GM19023 (cell line): Measurements from ENCODE around the gene ADCY9.

ENCODE experiments used
- ATAC-seq: cut with Tn5 transposase; IDR thresholded peaks from one replicate; pipeline ENCODE4 v1.9.1; 2021; ENCODE audit warnings: mild to moderate bottlenecking, moderate library complexity; ENCODE audit not compliant: unreplicated experiment

Gene ADCY9

DNA sequence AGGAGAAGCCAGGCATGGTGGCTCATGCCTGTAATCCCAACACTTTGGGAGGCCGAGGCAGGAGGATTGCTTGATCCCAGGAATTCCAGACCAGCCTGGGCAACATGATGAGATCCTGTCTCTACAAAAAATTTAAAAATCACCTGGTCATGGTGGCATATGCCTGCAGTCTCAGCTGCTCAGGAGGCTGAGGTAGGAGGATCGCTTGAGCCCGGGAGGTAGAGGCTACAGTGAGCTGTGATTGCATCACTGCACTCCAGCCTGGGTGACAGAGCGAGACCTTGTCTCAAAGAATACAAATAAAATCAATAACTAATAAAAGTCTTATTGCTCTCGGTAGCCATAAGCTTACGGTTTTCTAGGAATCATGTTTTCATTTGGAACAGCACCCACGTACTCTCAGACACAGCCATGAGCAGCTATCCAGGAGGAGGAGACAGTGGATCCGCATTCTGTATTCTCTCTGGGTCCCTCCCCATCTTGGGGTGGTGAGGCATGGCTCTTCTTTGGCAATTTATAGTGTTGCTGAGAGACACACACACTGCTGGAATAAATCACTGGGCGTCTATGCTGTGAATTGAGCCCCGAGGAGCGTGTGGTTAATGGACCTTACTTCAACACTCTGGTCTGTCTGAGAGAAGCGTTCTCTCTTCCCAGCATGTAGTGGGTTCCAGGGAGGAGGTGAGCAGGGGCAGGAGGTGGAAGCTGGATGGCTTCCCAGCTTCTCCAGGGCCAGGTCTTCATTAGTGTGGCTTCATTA lies 8.5 kb upstream of the ADCY9 start:
- no peak for ATAC-seq

GRCh38 chr16:4123616-4124300 lies 7.5 kb upstream of the ADCY9 start:
- no peak for ATAC-seq

GRCh38 chr16:4120176-4120575 lies 3.9 kb upstream of the ADCY9 start:
- ATAC-seq: no peak

DNA sequence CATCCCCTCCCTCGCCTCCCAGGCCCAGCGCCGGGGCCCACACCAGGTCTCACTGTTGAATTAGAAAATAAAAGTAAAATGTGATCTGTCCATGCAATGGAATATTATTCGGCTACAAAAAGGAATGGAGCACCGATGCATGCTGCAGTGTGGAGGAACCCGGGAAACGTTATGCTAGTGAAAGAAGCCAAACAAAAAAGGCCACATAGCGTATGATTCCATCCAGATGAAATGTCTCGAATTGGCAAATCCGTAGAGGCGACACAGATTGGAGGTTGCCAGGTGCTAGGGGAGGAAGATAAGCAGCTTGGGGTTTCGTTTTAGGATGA lies 972 bp upstream of the ADCY9 start:
- no peak for ATAC-seq

DNA sequence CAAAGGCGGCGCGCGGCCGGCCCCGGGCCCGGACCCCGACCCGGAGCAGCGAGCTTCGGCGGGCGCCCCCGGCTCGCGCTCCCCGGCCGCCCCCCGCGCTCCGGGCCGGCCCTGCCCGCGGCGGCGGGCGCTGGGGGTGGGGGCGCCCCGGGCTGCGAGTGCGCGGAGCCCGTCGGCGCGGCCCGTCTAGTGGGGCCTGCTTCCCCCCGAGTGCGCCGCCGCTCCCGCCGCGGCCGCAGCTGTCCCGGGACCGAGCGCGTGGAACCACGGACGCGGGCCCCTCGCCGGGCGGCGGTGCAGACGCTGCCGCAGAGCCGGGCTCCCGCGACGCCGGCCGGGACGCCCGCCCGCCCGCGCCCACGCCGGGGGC lies 308 bp downstream of the ADCY9 start:
- peak; percentile 18 for ATAC-seq

- ATAC-seq: peak; percentile 13
These were observed 863 bp downstream of the ADCY9 start for GRCh38 chr16:4115209-4115948.

DNA sequence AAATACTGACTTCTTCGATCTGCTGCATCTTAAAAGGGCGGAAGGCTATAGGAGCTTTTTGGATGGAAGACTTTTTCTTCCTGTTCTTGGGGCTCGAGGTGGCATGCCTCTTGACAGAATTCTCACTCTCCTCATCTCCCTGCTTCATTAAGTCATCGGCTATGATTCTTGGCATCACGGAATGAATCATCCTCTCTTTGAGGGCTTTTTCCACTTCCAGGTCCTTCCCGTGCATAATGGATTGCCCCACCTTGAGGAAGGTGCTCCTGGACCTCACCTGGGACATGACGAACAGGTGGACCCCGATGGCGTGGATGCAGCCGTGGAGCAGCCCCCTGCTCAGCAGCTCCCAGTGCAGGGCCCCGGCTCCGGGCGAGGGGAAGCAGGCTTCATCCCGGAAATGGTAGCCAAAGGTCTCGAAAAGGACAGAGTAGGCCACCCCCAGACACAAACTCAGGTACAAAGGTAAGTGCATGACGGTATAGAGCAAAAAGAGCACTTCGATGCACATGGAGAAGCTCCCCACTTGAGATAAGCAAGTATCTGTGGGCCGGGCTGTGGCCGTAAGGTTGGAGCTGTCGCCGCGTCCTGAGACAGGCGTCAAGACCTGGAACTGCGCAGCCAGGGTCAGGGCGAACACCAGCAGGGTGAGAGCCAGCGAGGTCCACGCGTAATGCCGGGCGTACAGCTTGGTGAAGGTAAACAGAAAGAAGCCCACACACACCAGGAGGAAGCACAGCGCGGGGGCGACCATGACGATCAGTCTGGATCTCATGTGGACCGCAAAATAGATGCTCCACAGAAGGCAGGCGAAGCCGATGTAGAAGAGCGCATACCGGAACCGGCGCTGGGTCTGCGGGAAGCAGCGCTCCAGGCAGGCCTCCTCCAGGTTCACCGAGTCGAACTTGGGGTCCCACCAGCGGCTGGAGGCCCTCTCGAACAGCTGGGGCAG lies 1.7 kb downstream of the ADCY9 start:
- no peak for ATAC-seq

DNA sequence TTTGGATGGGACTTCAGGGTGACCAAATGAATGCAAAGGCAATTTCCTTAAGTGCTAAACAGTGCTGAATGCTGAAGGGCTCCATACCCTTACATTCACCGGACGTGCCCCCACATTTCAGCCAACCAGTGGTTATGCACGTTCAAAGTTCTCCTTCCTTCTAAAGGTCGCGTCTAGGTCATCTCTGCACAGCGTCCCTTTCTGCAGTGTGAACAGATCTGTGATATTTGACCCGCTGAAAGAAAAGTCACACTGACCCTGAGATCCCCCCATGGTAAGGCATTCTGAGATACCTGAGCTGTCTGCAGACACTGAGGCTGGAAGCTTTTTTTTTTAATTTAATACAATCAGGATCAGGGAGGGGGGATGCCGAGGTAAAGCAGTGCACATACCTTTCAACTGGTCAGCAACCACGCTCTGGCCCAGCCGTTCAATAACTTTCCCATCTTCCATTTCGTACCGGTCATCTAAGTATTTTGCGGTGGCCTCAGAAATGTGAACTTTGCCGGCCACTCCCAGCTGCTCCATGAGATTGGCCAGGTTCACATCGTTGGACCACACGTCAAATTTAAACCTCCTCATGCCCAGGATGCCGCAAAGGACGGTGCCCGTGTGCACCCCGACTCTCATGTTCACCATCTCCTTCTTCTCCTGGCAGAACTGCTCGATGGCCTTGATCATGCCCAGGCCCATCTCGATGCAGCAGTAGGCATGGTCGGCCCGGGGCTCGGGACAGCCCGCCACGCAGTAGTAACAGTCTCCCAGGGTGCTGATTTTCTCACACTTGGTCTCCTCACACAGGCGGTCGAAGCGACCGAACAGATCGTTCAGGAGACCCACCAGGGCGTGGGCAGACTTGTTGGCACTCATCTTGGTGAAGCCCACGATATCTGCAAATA lies 2.6 kb downstream of the ADCY9 start:
- ATAC-seq: no peak

DNA sequence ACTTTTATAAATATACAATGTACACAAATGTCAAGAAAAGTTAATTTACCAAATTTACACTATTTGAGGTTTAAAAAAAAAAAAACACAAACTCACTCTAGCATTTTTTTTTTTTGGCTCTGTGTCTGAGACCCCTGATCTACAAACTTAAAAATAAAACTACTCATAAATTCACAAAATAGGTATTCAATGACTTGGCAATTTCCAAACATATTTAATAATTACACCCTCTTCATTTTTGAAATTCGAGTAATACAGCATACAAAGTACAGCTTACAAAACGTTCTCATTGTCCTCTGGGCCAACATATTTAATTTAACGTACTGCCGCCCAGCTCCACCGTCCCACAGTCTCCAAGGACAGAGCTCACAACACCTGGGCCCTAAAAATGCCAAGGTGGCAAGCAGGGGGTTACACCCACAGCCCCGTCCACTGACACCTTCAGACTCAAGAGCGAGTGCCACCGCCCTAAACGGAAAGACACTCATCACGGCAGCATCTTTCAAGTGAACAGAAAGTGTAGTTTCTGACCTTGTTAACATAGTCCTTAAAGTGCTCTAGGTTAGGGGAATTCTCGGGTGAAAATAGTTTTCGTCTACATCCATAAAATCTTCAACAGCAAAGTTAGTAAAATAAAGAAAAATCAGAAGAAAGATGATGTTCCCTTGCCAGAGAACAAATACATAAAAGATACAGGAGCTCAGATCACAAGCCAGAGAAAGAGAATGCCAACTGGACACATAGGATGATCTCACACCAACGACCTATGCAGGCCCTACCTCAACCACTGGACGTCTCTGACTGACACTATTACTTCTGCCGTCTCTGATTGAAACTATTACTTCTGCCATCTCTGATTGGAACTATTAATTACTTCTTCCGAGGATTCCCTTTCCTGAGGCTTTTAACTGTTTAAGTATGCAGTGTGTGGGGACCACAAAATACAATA lies 4.2 kb downstream of the ADCY9 start:
- ATAC-seq: no peak

DNA sequence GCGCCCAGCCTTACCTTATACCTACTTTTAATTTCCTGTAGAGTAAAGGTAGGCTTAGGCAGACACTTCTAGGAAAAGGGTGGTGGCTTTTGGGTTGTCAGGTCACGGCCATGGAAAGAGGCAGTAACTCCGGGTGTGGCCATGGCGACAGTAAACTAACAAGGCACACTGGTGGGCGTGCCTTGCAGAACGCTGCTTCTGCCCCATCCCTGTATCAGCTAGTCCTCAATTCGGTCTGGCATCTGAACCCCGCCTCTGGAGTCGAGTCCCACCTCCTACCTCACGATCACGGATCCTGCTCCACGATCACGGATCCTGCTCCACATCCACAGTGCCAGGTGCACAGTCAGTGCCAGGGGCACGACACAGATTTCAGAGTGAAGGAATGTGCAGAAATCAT lies 5.6 kb downstream of the ADCY9 start:
- ATAC-seq: no peak

DNA sequence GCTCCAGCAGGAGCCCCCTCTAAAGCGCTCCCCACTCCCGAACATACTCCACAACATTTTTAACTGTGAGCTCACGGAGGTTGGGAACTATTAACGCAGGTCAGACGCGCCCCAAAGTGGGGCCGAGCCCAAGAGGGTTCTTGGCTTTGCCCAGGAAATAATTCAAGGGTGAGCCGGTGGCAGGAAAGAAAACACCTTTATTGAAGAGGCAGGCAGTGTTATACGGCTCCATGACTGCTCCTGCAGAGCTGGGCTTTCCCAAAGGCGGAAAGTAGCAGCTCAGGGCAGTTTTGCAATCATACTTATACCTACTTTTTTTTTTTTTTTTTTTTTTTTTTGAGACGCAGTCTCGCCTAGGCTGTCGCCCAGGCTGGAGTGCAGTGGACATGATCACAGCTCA lies 6.2 kb downstream of the ADCY9 start:
- no peak for ATAC-seq

- ATAC-seq: no peak
These were observed 6.9 kb downstream of the ADCY9 start for GRCh38 chr16:4109250-4109736.

GRCh38 chr16:4106516-4106915 lies 9.7 kb downstream of the ADCY9 start:
- ATAC-seq: no peak

- no peak for ATAC-seq
These were observed 10.4 kb downstream of the ADCY9 start for GRCh38 chr16:4105848-4106247.

DNA sequence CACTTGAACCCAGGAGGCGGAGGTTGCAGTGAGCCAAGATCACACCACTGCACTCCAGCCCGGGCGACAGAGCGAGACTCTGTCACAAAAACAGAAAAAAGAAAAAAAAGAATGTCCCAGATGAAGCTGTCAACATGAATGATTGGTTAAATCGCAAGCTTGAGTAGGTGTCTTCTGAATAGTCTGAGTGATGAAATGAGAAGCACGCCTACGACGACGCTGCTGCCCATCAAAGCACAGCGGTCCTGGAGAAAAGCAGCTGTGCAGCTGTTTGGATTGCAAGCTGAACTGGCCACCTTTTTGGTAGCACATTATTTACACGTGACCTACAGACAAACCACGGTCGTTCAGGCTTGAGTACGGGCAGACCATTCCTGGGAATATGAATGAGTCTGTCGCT lies 12.5 kb downstream of the ADCY9 start:
- ATAC-seq: no peak

DNA sequence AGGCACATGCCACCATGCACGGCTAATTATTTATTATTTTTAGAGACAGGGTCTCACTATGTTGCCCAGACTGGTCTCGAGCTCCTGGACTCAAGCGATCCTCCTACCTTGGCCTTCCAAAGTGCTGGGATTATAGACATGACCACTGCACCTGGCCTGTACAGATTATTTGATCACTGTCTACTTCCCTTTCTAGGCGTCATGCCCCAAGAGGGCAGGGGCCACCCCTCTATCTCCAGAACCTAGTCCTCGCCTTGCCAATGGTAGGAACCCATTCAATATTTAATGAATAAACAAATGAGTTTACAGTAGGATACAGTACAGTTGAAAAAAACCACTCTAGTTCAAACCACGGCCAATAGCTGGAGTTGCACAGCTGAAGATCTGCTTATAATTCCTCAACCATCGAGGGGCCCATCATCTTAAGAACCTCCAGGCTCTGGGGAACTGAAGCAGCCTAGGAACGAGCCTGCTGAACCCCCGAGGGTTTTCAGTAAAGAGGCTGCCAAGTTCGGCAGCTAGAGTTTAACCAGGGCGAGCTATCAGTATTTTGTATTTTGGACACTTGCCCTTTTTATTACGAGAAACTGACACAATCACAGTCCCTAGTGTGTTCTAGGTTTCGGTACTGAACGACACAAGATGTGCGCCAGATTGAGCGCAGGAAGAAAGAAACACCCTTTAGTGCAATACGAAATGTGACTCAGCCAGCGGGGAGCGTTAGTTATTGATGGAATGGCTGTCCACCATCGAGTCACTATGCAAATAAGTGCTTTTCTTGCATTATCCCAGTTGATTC lies 14.6 kb downstream of the ADCY9 start:
- ATAC-seq: no peak

- ATAC-seq: no peak
These were observed 17.7 kb downstream of the ADCY9 start for GRCh38 chr16:4098501-4098900.

DNA sequence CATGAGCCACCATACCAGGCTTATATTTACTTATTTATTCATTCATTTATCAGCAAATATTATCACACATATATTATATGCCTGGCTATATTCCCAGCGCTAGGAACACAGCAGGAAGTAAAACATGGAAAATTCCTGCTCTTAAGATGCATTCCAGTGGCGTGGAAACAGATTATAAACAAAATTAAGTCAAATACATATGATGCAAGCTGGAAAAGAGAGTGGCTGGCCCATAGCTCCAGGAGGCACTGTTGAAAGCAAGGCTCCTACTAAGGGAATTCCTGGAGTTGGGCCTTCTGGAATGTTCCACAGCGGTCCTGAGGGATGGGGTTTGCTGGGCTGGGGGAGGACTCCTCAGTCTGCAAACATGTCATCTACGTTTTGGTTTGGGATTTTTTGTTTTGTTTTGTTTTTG lies 18.4 kb downstream of the ADCY9 start:
- no peak for ATAC-seq
